ENCODE results near the gene TTC39B. TPM values are rescaled to one million over a fixed set of nuclear protein-coding genes. Genes with fewer than 3 reads are reported as not detected.

The TTC39B gene
- total RNA-seq, 1 donor from 2014 or later, result 4.2 TPM

Small RNA genes lying within 50 kb of the gene (small RNA-seq; reads per million reads assigned to genes)
- gene RNU6-559P, result not detected

Other genes starting within 250 kb of the TTC39B start
- gene SNAPC3, start 115.7 kb upstream of the TTC39B start, total RNA-seq, result 27.1 TPM
- 27.7 TPM for gene PSIP1, start 203.8 kb upstream of the TTC39B start, total RNA-seq
- 5.7 TPM for gene CCDC171, start 245.8 kb upstream of the TTC39B start, total RNA-seq

Measured in skeletal muscle tissue (tissue), 2 donors.